ENCODE measurements around the gene LILRB1.
"Not testable (repeated sequence)": the region's sequence is repeated elsewhere in the genome, so short reads cannot be mapped to it uniquely, and the experiment has no call there.

The LILRB1 gene

DNA sequence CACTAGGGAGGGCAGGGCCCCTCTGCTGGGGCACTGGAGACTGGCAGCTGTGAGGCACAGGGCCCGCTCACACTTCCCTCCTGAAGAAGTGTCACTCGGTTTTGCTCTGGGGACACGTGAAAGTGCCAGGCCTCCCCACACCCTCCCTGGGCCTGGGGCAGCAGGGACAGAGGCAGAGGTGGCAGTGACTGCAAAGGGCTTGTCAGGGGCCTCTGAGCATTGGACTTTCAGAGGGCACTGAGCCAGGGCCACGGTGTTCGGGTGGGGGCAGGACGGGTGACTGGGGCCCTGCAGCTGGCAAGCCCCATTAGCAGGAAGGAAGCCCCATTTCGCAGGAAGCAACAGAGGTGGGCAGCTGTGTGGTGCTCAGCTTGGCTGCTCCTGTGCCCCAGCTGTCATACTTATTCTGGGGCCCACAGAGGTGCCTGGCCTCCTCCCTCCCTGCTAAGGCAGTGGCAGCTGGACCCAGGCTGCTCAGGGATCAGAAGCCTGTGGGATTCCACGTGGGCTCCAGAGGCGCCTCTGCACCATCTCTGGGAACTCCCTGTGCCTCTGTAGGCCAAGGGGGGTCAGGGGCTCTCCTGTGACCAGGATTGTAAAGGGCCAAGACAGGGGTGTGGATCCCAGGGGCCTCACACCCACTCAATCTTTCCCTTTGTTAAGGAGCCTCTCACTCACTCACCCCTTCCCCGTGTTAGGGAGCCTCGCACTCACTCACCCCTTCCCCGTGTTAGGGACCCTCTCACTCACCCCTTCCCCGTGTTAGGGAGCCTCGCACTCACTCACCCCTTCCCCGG, 5.2 kb upstream of the LILRB1 start:
- not testable (repeated sequence) for DNase-seq (ENCODE audit: low read depth in 2 of 2)

DNA sequence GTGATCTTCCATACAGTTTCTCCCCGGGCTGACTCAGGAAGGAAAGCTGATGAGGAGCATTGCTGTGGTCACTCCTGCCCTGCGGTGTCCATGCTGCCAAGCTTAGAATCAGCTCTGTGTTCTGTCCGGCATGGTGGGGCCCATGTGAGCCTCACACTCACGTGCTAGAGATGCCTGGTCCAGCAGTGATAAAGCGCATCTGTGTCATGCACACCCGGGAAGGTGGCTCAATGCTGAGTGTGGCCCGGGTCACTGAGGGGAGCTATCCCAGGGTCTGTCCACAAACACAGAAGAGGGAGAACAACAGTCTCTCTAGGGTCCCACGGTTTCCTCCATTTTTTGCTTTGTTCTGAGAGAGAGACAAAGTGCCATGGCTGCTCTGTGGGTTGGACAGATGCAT, 3.5 kb upstream of the LILRB1 start:
- DNase-seq (ENCODE audit: low read depth in 2 of 2), result no peak

DNA sequence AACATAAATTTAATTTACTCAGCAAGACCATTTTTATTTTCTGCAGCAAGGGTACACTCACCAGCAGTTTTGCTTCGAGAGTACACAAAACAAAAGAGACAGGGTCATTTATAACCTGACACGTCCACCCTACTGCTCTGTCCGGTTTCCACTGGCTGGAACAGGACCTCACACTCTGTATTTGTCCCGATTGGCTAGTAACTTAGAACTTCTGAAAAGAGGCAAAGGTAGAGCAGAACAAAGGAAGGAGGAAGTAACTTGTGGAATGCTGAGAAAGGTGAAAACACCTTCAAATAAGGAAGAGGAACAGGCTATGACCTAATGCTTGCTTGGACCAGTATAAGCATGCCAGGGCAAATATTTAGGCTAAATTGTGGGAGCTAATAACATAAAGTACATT, 2.4 kb upstream of the LILRB1 start:
- DNase-seq (ENCODE audit: low read depth in 2 of 2), result not testable (repeated sequence)

DNA sequence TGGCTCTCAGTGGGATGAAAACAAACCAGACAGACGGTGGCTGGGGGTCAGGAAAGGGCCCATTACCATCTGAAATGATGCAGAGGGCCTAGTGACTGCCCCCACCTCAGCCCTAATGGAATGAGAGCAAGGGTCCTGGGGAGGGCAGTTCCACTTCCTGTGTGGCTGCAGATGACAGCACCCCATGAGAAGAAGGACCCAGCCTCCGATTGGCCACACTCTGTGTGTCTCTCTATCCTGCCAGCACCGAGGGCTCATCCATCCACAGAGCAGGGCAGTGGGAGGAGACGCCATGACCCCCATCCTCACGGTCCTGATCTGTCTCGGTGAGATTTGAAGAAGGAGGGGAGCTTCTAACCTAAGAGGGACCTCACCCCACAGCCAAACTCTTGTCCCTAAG, 498 bp downstream of the LILRB1 start:
- no peak for DNase-seq (ENCODE audit: low read depth in 2 of 2)

DNA sequence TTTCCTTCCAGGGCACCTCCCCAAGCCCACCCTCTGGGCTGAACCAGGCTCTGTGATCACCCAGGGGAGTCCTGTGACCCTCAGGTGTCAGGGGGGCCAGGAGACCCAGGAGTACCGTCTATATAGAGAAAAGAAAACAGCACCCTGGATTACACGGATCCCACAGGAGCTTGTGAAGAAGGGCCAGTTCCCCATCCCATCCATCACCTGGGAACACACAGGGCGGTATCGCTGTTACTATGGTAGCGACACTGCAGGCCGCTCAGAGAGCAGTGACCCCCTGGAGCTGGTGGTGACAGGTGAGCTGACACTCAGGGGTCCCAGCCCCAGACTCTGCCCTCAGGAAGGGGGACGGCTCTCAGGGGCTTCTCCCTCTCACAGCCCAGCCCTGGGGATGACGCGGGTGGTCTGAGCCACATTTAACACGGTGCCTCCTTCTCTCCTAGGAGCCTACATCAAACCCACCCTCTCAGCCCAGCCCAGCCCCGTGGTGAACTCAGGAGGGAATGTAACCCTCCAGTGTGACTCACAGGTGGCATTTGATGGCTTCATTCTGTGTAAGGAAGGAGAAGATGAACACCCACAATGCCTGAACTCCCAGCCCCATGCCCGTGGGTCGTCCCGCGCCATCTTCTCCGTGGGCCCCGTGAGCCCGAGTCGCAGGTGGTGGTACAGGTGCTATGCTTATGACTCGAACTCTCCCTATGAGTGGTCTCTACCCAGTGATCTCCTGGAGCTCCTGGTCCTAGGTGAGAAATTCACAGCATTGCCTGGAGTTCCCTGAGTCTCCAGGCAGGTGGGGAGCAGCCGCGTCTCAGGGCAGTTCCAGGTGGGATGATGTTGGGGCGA, 1.4 kb downstream of the LILRB1 start:
- not testable (repeated sequence) for DNase-seq (ENCODE audit: low read depth in 2 of 2)

DNA sequence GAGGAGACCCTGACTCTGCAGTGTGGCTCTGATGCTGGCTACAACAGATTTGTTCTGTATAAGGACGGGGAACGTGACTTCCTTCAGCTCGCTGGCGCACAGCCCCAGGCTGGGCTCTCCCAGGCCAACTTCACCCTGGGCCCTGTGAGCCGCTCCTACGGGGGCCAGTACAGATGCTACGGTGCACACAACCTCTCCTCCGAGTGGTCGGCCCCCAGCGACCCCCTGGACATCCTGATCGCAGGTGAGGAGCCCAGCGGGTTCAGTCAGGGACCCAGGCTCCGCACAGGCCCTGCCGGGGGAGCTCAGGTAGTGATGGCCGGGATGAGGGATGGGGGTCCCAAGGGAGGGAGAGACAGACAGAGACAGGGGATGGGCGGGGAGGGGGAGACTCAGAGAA, 2.2 kb downstream of the LILRB1 start:
- not testable (repeated sequence) for DNase-seq (ENCODE audit: low read depth in 2 of 2)

DNA sequence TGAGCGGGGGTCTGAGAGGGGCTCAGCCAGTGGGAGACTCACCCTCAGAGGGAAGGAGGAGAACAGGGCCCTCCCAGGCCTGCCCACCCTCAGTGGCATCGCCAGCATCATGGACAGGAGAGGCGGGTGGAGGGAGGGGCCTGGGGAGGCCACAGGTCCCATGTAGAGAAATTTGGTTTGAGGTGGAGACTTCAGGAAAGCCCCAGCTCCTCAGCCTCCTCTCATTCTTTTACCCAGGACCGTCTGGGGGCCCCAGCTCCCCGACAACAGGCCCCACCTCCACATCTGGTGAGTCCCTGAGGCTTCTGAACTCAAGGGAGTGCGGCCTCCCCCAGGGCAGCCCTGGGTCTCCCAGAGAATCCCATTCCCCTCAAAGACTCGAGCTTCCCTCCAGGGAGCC, 3.1 kb downstream of the LILRB1 start:
- DNase-seq (ENCODE audit: low read depth in 2 of 2), result no peak

DNA sequence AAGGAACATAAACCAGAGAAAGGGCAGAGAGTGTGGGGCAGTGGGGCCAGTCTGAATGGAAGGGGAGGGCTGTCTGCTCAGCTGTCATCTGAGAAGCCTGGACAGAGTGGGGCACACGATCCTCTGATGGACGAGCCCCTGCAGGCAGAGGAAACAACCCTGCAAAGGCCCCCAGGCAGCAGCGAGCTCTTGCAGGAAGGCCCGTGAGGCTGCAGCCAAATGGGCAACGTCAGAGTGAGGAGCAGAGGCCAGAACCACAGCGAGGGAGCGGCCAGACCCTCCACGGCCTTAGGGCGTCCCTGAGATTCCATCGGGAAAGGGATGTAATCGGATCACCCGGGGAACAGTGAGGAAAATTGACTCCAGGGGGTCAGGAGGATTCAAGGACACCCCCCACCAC, 5.8 kb downstream of the LILRB1 start:
- DNase-seq (ENCODE audit: low read depth in 2 of 2), result not testable (repeated sequence)

DNA sequence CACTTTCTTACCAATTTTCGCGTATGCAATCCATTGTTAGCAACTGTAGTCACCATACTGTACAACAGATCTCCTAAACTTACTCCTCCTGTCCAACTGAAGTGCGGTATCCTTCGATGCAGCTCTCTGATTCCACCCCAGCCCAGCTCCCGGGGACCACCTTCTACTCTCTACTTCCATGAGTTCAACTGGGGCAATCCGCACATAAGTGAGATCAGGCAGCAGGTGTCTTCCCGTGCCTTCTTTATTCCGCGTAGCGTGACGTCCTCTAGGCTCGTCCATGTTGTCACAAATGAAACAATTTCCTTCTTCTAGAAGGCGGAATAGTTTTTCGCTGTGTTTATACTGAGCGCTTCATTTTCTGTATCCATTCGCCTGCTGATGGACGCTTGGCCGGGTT, 8.4 kb downstream of the LILRB1 start:
- DNase-seq (ENCODE audit: low read depth in 2 of 2), result no peak

DNA sequence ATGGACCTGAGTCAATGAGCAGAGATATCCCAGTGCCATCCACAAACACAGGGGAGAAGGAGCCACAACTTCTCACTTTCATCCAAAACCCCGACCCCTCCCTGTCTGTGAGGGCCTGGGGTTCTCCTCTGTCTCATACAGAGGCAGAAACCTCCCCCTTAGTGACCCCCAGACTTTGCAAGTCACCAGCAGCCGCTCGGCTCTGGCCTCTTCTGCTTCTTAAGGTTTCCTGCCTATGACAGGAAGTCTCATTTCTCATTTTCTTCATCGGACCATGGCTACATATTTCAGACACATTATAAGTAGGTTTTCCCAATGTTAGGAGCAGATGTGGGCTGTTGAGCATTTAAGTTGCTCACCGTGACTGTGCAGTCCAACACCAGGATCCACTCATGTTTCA, 12.7 kb downstream of the LILRB1 start:
- DNase-seq (ENCODE audit: low read depth in 2 of 2), result not testable (repeated sequence)

DNA sequence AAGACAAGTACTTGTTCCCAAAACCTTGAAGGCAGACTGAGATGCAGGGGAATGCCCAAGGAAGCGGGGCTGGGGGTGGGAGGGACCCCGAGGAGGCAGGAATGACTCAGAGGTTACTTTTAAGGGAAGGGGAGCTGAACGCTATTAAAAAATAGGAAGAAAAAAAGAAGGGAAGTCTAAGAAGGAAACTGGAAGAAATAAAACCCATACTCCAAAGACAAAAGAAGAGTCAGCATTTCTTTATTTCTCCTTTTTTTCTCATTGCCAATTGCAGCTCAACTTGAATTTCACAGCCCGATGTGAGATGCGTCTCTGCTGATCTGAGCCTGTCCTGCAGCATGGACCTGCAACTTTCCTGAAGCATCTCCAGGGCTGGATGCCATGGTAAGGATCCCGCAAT, 13.3 kb downstream of the LILRB1 start:
- DNase-seq (ENCODE audit: low read depth in 2 of 2), result not testable (repeated sequence)

DNA sequence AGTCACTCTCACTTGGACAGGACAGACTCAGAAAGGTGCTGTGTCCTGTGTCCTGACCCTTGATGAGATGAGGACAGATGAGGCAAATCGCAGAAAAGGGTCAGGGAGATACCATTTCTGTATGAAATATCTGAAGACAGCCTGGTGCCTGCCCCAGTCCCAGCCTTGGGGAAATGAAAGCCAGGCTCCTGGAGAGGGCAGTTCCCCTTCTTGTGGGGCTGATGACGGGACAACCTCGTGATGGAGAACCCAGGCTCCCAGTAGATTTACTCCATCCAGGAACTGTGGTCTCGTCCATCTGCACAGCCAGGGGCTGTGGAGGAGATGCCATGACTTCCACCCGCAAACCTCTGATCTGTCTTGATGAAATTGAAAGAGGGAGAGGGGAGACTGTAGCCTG, 13.8 kb downstream of the LILRB1 start:
- DNase-seq (ENCODE audit: low read depth in 2 of 2), result no peak

DNA sequence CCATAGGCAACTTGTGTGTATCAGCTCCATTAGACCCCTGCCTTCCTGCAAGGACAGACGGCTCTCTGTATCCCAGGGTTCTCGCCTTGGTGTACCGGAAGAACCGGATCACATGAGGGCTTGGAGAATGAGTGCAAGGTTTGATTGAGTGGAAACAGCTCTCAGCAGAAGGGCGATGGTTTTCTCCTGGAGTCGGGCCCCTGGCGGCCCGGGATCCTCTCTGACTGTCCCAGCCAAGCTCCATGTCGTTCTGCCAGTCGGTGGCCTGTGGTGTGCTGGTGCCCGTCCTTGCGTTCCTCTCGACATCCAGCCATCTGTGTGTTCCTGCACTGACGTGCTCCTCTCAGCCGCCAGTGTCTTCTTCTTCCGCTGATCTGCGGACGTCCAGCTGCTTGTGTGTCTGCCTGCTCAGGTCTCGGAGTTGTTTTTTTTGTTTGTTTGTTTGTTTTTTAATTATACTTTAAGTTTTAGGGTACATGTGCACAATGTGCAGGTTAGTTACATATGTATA, 16.1 kb downstream of the LILRB1 start:
- no peak for DNase-seq (ENCODE audit: low read depth in 2 of 2)

DNA sequence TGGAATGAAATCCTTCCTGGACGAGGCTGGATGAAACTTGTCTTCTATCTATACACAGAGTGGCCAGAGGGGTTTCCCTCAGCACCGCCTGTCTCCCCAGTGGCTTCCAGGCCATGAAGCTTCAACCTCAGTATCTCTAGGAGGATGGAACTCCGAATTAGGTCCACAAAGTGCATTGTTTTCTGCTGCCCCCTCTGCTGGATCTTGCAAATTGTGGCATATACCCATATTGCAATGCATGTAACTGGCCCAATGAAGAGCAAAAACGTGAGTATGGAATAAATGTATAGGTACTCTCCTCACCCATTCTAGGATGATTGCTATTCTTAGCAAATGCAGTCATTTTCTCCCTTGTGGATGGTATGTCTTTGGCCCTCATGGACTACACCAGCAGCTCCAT, 17.8 kb downstream of the LILRB1 start:
- no peak for DNase-seq (ENCODE audit: low read depth in 2 of 2)

DNA sequence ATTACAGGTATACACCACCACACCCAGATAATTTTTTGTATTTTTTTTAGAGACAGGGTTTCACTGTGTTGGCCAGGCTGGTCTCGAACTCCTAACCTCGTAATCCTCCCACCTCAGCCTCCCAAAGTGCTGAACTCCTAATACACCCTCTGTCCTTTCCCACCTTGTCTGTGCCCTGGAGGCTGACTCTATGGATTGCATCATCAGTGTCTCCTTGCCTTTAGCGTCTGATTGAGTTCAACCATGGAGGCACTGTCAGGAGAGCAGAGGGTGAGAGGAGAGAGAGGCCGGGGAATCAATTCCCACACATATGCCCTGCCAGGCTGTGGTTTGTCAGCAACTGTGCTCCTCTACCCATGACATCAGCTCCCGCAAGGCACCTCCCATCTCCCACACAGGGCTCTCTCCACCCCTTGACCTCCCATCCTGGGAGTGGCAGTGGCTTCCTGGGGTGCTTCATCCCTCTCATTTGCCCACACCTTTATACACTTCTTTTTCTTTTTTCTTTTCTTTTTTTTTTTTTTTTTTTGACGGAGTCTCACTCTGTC, 19.9 kb downstream of the LILRB1 start:
- DNase-seq (ENCODE audit: low read depth in 2 of 2), result no peak

DNA sequence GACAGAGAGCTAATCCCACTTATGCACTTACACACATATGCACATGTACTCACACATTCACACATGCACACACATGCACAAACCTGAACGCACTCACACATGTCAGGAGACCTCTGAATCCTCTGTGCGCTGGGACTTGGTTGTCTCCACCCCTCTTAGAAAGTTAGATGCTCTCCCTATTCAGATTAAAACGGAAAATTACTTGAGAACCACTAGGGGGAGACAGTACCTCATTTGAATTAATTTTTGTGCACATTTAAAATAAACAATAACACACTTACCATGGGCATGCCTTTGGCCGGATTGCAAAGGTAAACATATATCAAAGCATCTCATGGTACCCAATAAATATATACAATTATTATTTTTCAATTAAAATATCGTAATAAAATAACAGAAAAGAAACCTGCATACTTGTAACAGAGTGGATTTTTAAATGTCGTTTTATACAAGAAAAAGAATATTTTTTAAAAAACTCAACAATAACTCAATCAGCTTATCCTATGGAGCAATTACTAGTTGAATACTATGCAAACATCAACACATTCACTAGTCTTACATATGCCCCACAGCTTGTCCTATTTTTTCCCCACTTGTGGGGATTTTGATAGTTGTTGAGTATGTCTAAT, 23.0 kb downstream of the LILRB1 start:
- no peak for DNase-seq (ENCODE audit: low read depth in 2 of 2)

DNA sequence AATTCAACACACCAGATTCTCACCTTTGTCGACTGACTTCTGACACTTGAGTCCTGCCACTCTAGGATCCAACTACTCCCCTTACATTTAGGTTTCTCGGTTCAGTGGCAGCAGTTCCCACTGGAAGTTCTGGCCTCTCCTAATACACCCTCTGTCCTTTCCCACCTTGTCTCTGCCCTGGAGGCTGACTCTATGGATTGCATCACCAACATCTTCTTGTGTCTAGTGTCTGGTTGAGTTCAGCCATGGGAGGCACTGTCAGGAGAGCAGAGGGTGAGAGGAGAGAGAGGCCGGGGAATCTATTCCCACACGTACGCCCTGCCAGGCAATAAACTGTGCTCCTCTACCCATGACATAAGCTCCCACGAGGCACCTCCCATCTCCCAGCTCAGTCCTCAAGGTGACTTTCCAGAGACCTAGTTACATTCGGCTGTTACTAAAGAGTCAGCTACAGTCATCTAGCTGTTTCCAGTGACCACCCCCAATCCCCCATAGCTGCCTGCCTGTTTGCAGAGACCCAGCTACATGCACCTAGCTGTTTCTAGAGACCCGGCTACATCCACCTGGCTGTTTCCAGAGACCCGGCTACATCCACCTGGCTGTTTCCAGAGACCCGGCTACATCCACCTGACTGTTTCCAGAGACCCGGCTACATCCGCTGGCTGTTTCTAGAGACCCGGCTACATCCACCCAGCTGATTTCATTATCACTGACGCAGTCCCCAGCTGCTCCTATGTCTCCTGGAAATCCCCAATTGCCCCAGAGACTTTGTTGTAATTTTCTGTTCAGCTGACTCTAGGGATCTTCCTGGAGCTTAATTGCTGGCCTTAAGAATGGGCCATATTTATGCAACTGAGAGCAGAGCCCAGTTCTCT, 24.4 kb downstream of the LILRB1 start:
- DNase-seq (ENCODE audit: low read depth in 2 of 2), result no peak

DNA sequence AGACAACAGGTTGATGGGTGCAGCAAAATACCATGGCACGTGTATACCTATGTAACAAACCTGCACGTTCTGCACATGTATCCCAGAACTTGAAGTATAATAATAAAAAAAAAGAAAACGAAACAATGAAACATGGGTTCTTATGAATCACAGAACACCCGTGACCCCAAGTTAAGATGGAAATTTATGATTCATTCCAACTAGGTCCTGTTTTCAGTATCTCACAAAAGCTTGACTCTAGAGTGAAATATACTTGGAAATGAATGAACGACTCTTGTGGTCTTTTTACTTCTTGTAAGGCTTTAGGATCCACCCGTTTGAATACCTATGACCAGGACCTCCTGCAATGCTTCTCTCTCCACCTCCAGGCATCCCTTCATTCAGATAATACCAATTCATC, 29.0 kb downstream of the LILRB1 start:
- no peak for DNase-seq (ENCODE audit: low read depth in 2 of 2)

DNA sequence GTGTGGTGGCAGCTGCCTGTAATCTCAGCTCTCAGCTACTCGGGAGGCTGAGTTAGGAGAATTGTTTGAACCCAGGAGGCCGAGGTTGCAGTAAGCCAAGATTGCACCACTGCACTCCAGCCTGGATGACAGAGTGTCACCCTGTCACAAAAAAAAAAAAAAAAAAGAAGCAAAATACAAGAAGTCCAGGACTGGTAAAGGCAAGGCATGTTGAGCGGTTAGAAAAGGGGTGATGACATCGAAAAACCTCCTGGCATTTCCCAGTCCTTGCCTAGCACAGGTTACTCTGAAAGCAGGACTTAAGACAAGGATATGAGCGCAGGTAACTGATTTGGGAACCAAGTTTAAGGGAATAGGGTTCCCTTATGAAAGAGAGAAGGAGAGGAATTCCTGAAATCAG, 30.0 kb downstream of the LILRB1 start:
- no peak for DNase-seq (ENCODE audit: low read depth in 2 of 2)

DNA sequence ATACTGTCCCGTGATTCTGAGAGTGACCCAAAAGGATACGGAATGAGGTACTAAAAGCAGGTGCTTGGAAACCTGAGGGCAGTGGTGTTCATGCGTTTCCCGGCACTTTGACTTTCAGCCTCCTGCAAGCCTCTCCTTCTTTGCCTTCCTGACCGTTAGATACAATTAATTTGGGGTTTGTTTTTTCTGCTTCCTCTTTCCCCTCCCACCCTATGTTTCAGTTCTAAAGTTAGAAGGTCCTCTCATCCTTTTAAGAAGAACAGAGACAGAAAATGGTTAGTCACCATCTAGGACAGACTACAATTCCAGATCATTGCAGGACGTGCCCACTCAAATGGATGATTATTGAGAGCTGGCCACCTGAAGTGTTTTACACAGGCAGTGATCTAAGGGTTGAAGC, 30.7 kb downstream of the LILRB1 start:
- DNase-seq (ENCODE audit: low read depth in 2 of 2), result no peak

DNA sequence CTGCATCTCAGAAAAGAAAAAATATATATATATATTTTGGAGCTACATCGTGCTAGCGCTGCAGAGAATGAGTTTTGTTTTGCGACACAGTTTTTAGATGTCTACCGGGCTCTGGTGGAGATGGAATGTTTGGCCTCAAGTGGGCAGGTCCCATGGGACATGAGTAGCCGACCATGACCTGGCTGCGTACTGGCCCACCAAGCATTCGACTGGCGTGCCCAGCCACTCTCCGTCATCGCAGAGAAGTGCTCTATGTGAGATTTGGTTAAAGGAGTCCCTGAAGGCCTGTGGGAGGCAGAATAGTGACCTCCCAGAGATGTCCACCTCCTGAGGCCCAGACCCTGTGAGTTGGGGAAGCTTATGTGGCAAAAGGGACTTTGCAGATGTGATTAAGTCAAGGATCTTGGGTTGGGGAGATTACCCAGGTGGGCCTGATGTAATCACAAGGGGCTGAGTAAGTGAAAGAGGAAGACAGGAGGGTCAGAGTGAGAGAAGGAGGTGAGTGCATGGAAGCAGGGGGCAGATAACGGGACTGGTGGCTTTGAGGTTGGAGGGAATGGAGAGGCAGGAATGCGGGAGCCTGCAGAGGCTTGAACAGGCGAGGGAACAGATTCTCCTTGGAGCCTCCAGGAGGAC, 31.7 kb downstream of the LILRB1 start:
- DNase-seq (ENCODE audit: low read depth in 2 of 2), result no peak

Measured in stimulated activated CD8-positive, alpha-beta memory T cell treated with anti-CD3 and anti-CD28 coated beads, Interleukin-2, amount 100 ng/mL, for 1 hour (primary cell).